Measurements from ENCODE around the gene CREBRF. TPM values are rescaled to one million over a fixed set of nuclear protein-coding genes. Genes with fewer than 3 reads are reported as not detected.

CREBRF gene
- total and polyA plus RNA-seq, 9 of the 15 experiments (the other 6 are each of a cell fraction or from before 2014, with no cell fraction given): 1.1 to 4.9 (median 2.9) TPM

DNA sequence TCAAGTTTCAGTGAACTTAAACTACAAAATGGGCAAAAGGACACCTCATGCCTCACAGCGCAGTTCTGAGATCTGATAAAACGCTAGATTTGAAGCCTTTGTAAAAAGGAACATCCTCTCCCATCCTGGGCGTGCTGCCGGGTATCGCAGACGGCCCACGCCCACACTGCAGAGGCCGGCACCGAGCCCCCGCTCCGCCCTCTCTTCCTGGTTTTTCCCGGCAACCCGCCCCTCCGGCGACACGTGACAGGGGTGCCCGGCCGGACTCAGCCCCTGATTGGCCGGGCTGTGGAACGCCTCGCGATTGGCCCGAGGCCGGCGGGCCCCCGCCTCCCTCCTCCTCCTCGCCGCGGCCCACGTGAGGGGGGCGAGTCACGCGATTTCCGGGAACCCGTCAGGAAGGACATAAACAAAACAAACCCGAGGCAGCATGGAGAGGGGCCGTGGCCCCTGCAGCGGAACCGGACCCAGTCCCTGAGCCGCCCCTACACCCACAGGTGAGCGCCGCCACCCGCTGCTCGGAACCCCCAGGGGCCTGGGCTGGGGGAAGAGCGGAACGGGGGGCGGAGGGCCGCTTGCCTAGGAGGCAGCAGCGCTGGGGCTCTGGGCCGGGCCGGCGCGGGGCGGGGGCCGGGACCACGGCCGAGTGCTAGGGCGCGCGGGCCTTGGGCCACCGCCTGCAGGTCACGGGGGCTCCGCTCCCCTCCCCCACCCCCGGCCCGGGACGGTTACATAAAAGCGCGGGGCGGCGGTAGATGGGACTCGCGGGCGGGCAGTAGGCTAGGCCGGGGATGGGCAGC lies at the start of gene CREBRF (continued):
- no peak for TF ChIP-seq SAFB (IDR thresholded peaks at IDR 0.05; ENCODE audit: borderline replicate concordance, low read depth, low read length)
- TF ChIP-seq SMARCE1 (IDR thresholded peaks at IDR 0.05): 0 out of 2 replicates have a peak, but pooled peaks have one; percentile 2
- TF ChIP-seq ESRRA (IDR thresholded peaks at IDR 0.05; ENCODE audit: borderline replicate concordance, low read depth): 0 out of 2 replicates have a peak, but pooled peaks have one; percentile 2
- no peak for TF ChIP-seq POLR2AphosphoS5 (IDR thresholded peaks at IDR 0.05; ENCODE audit: control insufficient read depth, insufficient read depth, low read depth, low read length)
- TF ChIP-seq ESRRB (CRISPR knock-in tag; IDR thresholded peaks at IDR 0.05; ENCODE audit: borderline replicate concordance): no peak
- no peak for TF ChIP-seq ZBTB26 (CRISPR knock-in tag; IDR thresholded peaks at IDR 0.05)
- peak; percentile 99 for TF ChIP-seq VEZF1 (CRISPR knock-in tag; IDR thresholded peaks at IDR 0.05)
- peak; percentile 71 for TF ChIP-seq FOXJ2 (tag; IDR thresholded peaks at IDR 0.05)
- no peak for TF ChIP-seq ZNF280A (IDR thresholded peaks at IDR 0.05; ENCODE audit: low read depth, partially characterized antibody)
- TF ChIP-seq, protein P1, sequence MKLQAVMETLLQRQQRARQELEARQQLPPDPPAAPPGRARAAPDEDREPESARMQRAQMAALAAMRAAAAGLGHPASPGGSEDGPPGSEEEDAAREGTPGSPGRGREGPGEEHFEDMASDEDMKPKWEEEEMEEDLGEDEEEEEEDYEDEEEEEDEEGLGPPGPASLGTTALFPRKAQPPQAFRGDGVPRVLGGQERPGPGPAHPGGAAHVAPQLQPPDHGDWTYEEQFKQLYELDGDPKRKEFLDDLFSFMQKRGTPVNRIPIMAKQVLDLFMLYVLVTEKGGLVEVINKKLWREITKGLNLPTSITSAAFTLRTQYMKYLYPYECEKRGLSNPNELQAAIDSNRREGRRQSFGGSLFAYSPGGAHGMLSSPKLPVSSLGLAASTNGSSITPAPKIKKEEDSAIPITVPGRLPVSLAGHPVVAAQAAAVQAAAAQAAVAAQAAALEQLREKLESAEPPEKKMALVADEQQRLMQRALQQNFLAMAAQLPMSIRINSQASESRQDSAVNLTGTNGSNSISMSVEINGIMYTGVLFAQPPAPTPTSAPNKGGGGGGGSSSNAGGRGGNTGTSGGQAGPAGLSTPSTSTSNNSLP (IDR thresholded peaks at IDR 0.05; ENCODE audit: borderline replicate concordance, low read depth, low read length): no peak
- TF ChIP-seq KLF13 (tag; IDR thresholded peaks at IDR 0.05; ENCODE audit: borderline replicate concordance, low read depth): peak; percentile 93
- peak; percentile 20 for TF ChIP-seq NEUROD1 (IDR thresholded peaks at IDR 0.05; ENCODE audit: borderline replicate concordance, low read depth, low read length, partially characterized antibody)
- no peak for TF ChIP-seq UBTF (IDR thresholded peaks at IDR 0.05; ENCODE audit: borderline replicate concordance in 1 of 2, low read depth in 2 of 2, low read length in 2 of 2)
- no peak for TF ChIP-seq TEAD2 (tag; IDR thresholded peaks at IDR 0.05)
- peak; percentile 63 for TF ChIP-seq EP400 (IDR thresholded peaks at IDR 0.05)
- TF ChIP-seq, protein P2, sequence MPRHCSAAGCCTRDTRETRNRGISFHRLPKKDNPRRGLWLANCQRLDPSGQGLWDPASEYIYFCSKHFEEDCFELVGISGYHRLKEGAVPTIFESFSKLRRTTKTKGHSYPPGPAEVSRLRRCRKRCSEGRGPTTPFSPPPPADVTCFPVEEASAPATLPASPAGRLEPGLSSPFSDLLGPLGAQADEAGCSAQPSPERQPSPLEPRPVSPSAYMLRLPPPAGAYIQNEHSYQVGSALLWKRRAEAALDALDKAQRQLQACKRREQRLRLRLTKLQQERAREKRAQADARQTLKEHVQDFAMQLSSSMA (CRISPR knock-in tag; IDR thresholded peaks at IDR 0.05): no peak
- no peak for TF ChIP-seq CAMTA2 (CRISPR knock-in tag; conservative IDR thresholded peaks at IDR 0.05)
